IPS-11a (cell line): ENCODE results near the gene SPDEF.

Experiments
- H3K4me3 ChIP-seq: one replicate; pipeline ENCODE4 v1.5.1; 2013; ENCODE audit warnings: low read depth, low read length, control low read depth

The SPDEF gene

GRCh38 chr6:34546551-34547321 is 9.4 kb downstream of the SPDEF start:
- H3K4me3 ChIP-seq = no peak overlapping the region

DNA sequence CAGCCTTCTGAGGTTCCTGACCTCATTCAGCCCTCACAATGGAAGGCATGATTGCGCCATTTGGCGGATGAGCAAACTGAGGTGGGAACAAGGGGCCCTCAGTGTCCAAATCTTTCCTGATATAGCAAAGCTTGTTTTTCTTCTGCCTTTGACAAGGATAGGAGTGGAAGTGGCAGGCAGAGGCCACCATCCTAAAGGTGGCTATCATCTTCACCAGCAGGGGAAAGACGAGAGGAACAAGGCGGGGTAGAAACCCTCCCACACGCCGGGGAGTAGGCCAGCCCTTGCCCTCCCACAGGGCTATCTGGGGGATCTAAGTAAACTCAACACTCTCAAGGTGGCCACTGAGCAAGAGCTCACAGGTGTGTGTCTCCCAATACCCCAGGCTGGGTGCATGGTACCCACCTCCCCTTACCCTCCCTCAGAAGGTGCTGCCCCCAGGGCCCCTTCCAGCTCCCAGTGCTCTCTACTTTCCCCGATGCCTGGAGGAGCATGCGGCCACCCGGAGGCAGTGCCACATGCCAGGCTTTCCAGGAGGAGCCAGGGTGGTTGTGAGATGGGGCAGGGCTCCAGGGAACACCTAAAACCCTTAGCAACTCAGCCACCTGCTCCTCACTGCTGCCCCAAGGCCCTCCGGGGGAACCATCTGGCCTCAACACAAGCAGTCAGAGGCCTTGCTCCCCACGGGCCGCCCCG is 11.2 kb downstream of the SPDEF start:
- no peak overlapping the region for H3K4me3 ChIP-seq

DNA sequence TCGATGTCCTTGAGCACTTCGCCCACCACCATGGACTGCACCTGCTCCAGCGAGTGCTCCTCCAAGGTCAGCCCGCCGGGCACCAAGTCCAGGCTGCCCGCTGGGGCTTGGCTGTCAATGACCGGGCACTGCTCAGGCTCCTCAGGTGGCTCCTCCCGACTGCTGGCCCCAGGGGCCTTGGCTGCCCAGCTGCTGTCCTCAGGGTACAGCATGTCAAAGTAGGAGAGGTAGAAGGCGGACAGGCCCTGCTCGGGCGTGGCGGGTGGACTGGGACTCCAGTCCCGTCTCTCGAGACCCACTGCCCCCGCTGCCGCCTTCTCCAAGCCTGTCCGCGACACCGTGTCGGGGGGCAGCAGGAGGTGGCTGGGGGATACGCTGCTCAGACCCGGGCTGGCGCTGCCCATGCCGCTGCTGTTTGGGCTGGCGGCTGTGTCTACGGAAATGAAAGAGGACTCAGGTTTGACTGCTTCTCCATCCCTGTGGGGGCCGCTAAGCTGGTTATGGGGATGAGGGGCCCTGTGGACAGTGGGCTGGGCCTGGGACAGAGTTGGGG is 12.0 kb downstream of the SPDEF start:
- no peak overlapping the region for H3K4me3 ChIP-seq

DNA sequence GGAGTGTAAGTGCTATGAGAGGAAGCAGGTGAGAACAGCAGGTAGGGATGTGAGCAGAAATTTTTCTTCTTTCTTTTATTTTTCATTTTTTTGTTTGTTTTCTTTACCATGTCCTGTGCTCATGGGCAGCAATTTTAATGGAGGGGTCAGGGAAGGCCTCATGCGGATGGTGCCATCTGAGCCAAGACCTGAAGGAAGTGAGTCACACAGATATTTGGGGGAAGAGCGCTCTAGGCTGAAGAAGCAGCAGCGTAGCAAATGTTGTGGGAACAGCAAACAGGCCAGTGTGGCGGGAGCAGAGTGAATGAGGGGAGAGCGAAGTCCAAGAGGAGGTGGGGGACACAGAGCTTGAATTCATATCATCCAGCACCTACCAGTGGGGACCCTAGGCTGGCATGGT is 12.7 kb downstream of the SPDEF start:
- no peak overlapping the region for H3K4me3 ChIP-seq

DNA sequence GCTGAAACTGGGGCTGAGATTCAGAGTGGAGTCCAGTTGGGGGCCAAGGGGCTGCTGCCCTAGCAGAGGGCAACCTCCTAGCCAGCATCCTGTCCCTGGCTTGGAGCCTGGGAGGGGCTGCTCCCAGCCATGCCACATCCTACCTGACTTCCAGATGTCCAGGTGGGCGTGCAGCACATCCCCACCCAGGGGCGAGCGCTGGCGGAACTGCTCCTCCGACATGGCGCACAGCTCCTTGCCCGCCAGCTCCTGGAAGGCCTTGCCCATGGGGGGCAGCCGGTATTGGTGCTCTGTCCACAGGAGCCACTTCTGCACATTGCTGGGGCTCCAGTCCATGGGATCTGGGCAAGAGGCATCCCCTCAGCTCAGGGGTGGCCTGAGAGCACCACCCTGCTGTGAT is 15.3 kb downstream of the SPDEF start:
- H3K4me3 ChIP-seq = no peak overlapping the region

DNA sequence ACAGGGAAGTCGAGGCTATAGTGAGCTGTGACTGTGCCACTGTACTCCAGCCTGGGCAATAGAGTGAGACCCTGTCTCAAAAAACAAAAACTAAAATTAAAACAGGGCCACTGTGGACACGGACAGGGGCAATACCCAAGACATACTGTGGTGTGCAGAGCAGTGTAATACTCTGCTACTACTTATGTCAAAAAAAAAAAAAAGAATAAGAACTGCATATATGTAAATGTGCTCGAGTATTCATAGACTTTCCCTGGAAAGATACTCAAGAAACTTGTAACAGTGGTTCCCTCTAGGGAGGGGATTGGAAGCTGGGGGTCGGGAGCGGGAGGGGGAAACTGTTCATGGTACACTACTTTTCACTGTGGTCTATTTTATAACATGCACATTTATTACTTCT is 15.9 kb downstream of the SPDEF start:
- no peak overlapping the region for H3K4me3 ChIP-seq

GRCh38 chr6:34539181-34539580 is 16.9 kb downstream of the SPDEF start:
- H3K4me3 ChIP-seq = no peak overlapping the region

DNA sequence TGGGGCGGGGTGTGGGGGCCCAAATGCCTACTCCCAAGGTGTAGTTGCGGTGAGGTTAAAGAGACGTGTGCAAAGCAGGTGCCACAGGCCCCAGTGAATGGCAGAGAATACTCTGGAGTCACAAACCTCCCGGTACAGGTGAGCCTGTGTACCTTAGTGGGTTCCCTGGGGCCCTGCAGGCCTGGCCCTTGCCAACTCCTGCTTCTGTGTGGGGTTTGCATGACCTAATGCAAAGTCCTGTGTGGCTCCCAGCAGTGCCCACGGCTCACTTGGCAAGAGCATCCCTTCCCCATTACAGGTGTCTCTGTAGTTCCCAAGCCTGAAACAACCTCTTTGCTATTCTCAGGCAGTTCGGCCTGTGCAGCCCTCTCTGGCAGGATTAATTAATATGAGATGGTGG is 17.5 kb downstream of the SPDEF start:
- no peak overlapping the region for H3K4me3 ChIP-seq

- no peak overlapping the region for H3K4me3 ChIP-seq
These were observed 18.1 kb downstream of the SPDEF start for GRCh38 chr6:34537922-34538550.

GRCh38 chr6:34536959-34537848 is 18.9 kb downstream of the SPDEF start:
- H3K4me3 ChIP-seq = no peak overlapping the region

- no peak overlapping the region for H3K4me3 ChIP-seq
These were observed 19.7 kb downstream of the SPDEF start for GRCh38 chr6:34536251-34536958.

GRCh38 chr6:34535646-34536045 is 20.5 kb downstream of the SPDEF start:
- H3K4me3 ChIP-seq = no peak overlapping the region

GRCh38 chr6:34535199-34535598 is 20.9 kb downstream of the SPDEF start:
- no peak overlapping the region for H3K4me3 ChIP-seq

GRCh38 chr6:34534656-34535055 is 21.5 kb downstream of the SPDEF start:
- H3K4me3 ChIP-seq = no peak overlapping the region

- H3K4me3 ChIP-seq = no peak overlapping the region
These were observed 22.0 kb downstream of the SPDEF start for GRCh38 chr6:34534146-34534545.

- H3K4me3 ChIP-seq = no peak overlapping the region
These were observed 23.9 kb downstream of the SPDEF start for GRCh38 chr6:34532230-34532629.

- no peak overlapping the region for H3K4me3 ChIP-seq
These were observed 24.4 kb downstream of the SPDEF start for GRCh38 chr6:34531580-34532201.

GRCh38 chr6:34530753-34531365 is 25.3 kb downstream of the SPDEF start:
- H3K4me3 ChIP-seq = no peak overlapping the region

DNA sequence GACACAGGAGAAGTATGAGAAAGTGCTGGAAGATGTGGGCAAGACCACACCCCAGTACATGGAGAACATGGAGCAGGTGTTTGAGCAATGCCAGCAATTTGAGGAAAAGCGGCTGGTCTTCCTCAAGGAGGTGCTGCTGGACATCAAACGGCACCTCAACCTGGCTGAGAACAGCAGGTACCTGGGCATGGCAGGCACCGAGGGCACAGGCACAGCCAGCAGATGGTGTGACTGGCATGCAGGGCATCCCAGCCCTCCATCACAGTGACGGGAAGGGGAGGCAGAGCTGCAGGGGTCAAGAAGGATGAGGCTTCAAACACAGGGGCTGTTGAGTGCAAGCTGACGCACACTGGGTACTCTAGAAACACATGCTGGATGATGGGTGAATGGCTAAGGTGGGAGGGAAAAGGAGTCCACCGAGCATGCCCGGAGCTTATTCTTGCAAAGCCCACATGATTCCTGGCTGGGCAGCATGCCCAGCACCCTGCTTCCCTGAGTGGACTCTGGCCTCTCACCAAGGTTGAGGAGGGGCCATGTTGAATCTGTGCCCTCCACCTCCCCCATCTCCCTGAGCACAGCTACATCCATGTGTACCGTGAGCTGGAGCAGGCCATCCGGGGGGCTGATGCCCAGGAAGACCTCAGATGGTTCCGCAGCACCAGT is 26.3 kb downstream of the SPDEF start:
- H3K4me3 ChIP-seq = no peak overlapping the region
